DMS53 (cell line): Measurements from ENCODE around the gene ATP1B3.
"Not testable (repeated sequence)": the region's sequence is repeated elsewhere in the genome, so short reads cannot be mapped to it uniquely, and the experiment has no call there.

Experiments
- DNase-seq: peaks from one replicate; lab custom pipeline; 2025; lab: John Stamatoyannopoulos, UW

ATP1B3 gene

GRCh38 chr3:141949399-141949798 is 73.0 kb downstream of the ATP1B3 start:
- no peak for DNase-seq

GRCh38 chr3:141949972-141950371 is 73.5 kb downstream of the ATP1B3 start:
- DNase-seq, result no peak

- no peak for DNase-seq
Observed at GRCh38 chr3:141950572-141951493, 74.4 kb downstream of the ATP1B3 start.

GRCh38 chr3:141952611-141953010 is 76.2 kb downstream of the ATP1B3 start:
- DNase-seq, result no peak

- DNase-seq, result no peak
Observed at GRCh38 chr3:141955175-141955574, 78.7 kb downstream of the ATP1B3 start.

GRCh38 chr3:141959589-141960554 is 83.4 kb downstream of the ATP1B3 start:
- DNase-seq, result no peak

GRCh38 chr3:141960731-141961130 is 84.3 kb downstream of the ATP1B3 start:
- no peak for DNase-seq

GRCh38 chr3:141963301-141963700 is 86.9 kb downstream of the ATP1B3 start:
- DNase-seq, result no peak

GRCh38 chr3:141965471-141965870 is 89.0 kb downstream of the ATP1B3 start:
- no peak for DNase-seq

- no peak for DNase-seq
Observed at GRCh38 chr3:141969711-141970110, 93.3 kb downstream of the ATP1B3 start.

- no peak for DNase-seq
Observed at GRCh38 chr3:141971571-141971970, 95.1 kb downstream of the ATP1B3 start.

GRCh38 chr3:141972399-141972798 is 96.0 kb downstream of the ATP1B3 start:
- DNase-seq, result no peak

GRCh38 chr3:141974777-141975176 is 98.3 kb downstream of the ATP1B3 start:
- not testable (repeated sequence) for DNase-seq
